Astrocyte (in vitro differentiated cells and primary cell): ENCODE data around the gene ZCCHC3.

Experiments
- EZH2 ChIP-seq: IDR thresholded peaks from 2 replicates; pipeline ENCODE4 v1.6.1; 2012; ENCODE audit warnings: mild to moderate bottlenecking, low read length, inconsistent platforms; ENCODE audit not compliant: insufficient read depth
- TF ChIP-seq, protein P1 (sequence below): IDR thresholded peaks from 2 replicates; pipeline ENCODE4 v1.5.1; 2011; ENCODE audit warnings: low read depth, mild to moderate bottlenecking, inconsistent platforms, low read length, moderate library complexity; ENCODE audit not compliant: insufficient read depth

DNA sequence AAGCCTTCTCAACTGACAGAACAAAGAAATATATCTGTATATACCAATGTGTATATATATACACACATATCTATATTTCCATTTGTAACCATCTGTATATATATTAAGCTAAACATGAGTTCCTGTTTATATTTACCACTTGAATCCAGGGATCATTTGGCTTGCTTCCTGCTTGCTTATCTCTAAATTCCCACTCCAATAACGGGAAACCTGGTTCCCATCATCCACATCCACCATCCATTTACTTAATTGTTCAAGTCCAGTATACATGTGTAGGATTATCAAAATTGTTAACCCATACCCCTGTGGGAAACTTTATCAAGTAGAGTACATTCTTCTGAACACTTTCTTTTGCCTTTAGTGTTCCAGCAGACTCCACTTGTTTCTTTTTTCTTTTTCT lies 15.5 kb downstream of the ZCCHC3 start:
- TF ChIP-seq, protein P1, sequence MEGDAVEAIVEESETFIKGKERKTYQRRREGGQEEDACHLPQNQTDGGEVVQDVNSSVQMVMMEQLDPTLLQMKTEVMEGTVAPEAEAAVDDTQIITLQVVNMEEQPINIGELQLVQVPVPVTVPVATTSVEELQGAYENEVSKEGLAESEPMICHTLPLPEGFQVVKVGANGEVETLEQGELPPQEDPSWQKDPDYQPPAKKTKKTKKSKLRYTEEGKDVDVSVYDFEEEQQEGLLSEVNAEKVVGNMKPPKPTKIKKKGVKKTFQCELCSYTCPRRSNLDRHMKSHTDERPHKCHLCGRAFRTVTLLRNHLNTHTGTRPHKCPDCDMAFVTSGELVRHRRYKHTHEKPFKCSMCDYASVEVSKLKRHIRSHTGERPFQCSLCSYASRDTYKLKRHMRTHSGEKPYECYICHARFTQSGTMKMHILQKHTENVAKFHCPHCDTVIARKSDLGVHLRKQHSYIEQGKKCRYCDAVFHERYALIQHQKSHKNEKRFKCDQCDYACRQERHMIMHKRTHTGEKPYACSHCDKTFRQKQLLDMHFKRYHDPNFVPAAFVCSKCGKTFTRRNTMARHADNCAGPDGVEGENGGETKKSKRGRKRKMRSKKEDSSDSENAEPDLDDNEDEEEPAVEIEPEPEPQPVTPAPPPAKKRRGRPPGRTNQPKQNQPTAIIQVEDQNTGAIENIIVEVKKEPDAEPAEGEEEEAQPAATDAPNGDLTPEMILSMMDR = no peak
- TF ChIP-seq EZH2 = no peak
